ENCODE data around the gene RNF152. TPM values are rescaled to one million over a fixed set of nuclear protein-coding genes. Genes with fewer than 3 reads are reported as not detected.

Gene RNF152
- total and polyA plus RNA-seq, 2 donors (not counting 3 experiments of a cell fraction or from before 2014, with no cell fraction given): 20.8 to 27.5 TPM

GRCh38 chr18:61833978-61834377 is 58.8 kb downstream of the RNF152 start:
- H3K9ac ChIP-seq (replicated peaks; ENCODE audit: extremely low read depth, insufficient read depth, low read length): peak overlapping the region; percentile 33
- FAIRE-seq (no peak), DNase-seq (ENCODE audit: low read depth, low spot score) (peak; percentile 50)
- no peaks in the 10 kb centered on the region for H3K27me3 ChIP-seq (ENCODE audit: control insufficient read depth in 2 of 2, insufficient read depth in 2 of 2, low read length in 2 of 2)
- TF ChIP-seq MAX (IDR thresholded peaks at IDR 0.05; ENCODE audit: insufficient read depth, insufficient read length) (no peak), JUN (IDR thresholded peaks at IDR 0.05; ENCODE audit: borderline replicate concordance, insufficient read depth, insufficient read length, low read depth) (no peak), GATA2 (IDR thresholded peaks at IDR 0.05; ENCODE audit: insufficient read depth, insufficient read length, low read depth, low read length) (peak; percentile 11)
- dilution Hi-C loops (cut with MboI; ENCODE audit: extremely low pct_ligation_motif_present, low sequenced_read_pairs) (no loop called here), intact Hi-C loops (cut with micrococcal nuclease) (loop anchor here (1.0 to 10.0 kb wide), 12 partner anchors 8 to 291 kb away; no protein-coding TSS in a partner anchor)
- no peak overlapping the region for H2AFZ ChIP-seq (ENCODE audit: low read depth, low read length)
- H3K9me3 ChIP-seq (replicated peaks; ENCODE audit: control insufficient read depth, insufficient read depth, low read length): no peaks in the 10 kb centered on the region
- H3K79me2 ChIP-seq (ENCODE audit: control insufficient read depth, insufficient read depth, low read length): peaks cover 49% of the 10 kb centered on the region
- no peaks in the 10 kb centered on the region for H3K36me3 ChIP-seq (ENCODE audit: control insufficient read depth in 2 of 2, extremely low read depth in 1 of 2, insufficient read depth in 2 of 2, low read length in 2 of 2)
- H3K4me3 ChIP-seq (replicated peaks in 1 of 3; ENCODE audit: insufficient read depth in 1 of 3, low read depth in 1 of 3, low read length in 3 of 3): no peak overlapping the region
- no peaks in the 10 kb centered on the region for H3K9me1 ChIP-seq (replicated peaks; ENCODE audit: control insufficient read depth, extremely low read depth, insufficient read depth, low read length)
- peak overlapping the region; percentile 75 for H3K27ac ChIP-seq (ENCODE audit: insufficient read depth, low read depth, low read length)
- CTCF ChIA-PET: interaction anchor here (0.8 to 2.2 kb wide), 13 partner anchors 15 to 298 kb away, joined by 3 to 15 read pairs (median 3); partner anchors contain the start of gene RNF152
- BruUV-seq (replicated peaks): no TSS peak
- POLR2A ChIA-PET: interaction anchor here (1.0 to 1.2 kb wide), 2 partner anchors 49 to 60 kb away, joined by 3 read pairs; no protein-coding TSS in a partner anchor
- H4K20me1 ChIP-seq (replicated peaks; ENCODE audit: control insufficient read depth, extremely low read depth, insufficient read depth, low read length): no peaks in the 10 kb centered on the region
- peaks cover 43% of the 10 kb centered on the region for H3K4me1 ChIP-seq (ENCODE audit: control insufficient read depth, extremely low read depth, insufficient read depth, low read length)
- peak overlapping the region; percentile 86 for H3K4me2 ChIP-seq (ENCODE audit: insufficient read depth, low read length)

- H3K4me3 ChIP-seq (replicated peaks in 1 of 3; ENCODE audit: insufficient read depth in 1 of 3, low read depth in 1 of 3, low read length in 3 of 3): peak overlapping the region in 1 of 3 experiments; percentile 31
- no TSS peak for BruUV-seq (replicated peaks)
- H2AFZ ChIP-seq (ENCODE audit: low read depth, low read length): no peak overlapping the region
- H3K36me3 ChIP-seq (ENCODE audit: control insufficient read depth in 2 of 2, extremely low read depth in 1 of 2, insufficient read depth in 2 of 2, low read length in 2 of 2): no peaks in the 10 kb centered on the region
- H3K27ac ChIP-seq (ENCODE audit: insufficient read depth, low read depth, low read length): peak overlapping the region; percentile 75
- FAIRE-seq (peak; percentile 97), DNase-seq (ENCODE audit: low read depth, low spot score) (peak; percentile 93)
- no peaks in the 10 kb centered on the region for H3K27me3 ChIP-seq (ENCODE audit: control insufficient read depth in 2 of 2, insufficient read depth in 2 of 2, low read length in 2 of 2)
- H3K4me2 ChIP-seq (ENCODE audit: insufficient read depth, low read length): peak overlapping the region; percentile 86
- ChIA-PET POLR2A (interaction anchor here (0.9 to 1.2 kb wide), 3 partner anchors 49 to 85 kb away, joined by 3 read pairs; no protein-coding TSS in a partner anchor), CTCF (interaction anchor here (0.6 to 2.2 kb wide), 16 partner anchors 15 to 298 kb away, joined by 3 to 15 read pairs (median 3); partner anchors contain the start of gene RNF152)
- H3K79me2 ChIP-seq (ENCODE audit: control insufficient read depth, insufficient read depth, low read length): peaks cover 48% of the 10 kb centered on the region
- H3K9me1 ChIP-seq (replicated peaks; ENCODE audit: control insufficient read depth, extremely low read depth, insufficient read depth, low read length): no peaks in the 10 kb centered on the region
- no peaks in the 10 kb centered on the region for H4K20me1 ChIP-seq (replicated peaks; ENCODE audit: control insufficient read depth, extremely low read depth, insufficient read depth, low read length)
- peaks cover 43% of the 10 kb centered on the region for H3K4me1 ChIP-seq (ENCODE audit: control insufficient read depth, extremely low read depth, insufficient read depth, low read length)
- dilution Hi-C loops (cut with MboI; ENCODE audit: extremely low pct_ligation_motif_present, low sequenced_read_pairs) (no loop called here), intact Hi-C loops (cut with micrococcal nuclease) (loop anchor here (1.0 to 10.0 kb wide), 12 partner anchors 9 to 291 kb away; no protein-coding TSS in a partner anchor)
- TF ChIP-seq CTCF (IDR thresholded peaks at IDR 0.05; ENCODE audit: extremely low read depth in 1 of 2, insufficient read depth in 1 of 2, low read depth in 1 of 2, low read length in 2 of 2) (no peak), POLR2AphosphoS5 (IDR thresholded peaks at IDR 0.05; ENCODE audit: insufficient read depth, low read depth, low read length) (peak; percentile 80), JUN (IDR thresholded peaks at IDR 0.05; ENCODE audit: borderline replicate concordance, insufficient read depth, insufficient read length, low read depth) (peak; percentile 1), MAX (IDR thresholded peaks at IDR 0.05; ENCODE audit: insufficient read depth, insufficient read length) (no peak), FOS (IDR thresholded peaks at IDR 0.05; ENCODE audit: borderline replicate concordance, insufficient read depth, low read length) (peak; percentile 26), POLR2A (IDR thresholded peaks at IDR 0.05; ENCODE audit: low read depth, low read length) (no peak), GATA2 (IDR thresholded peaks at IDR 0.05; ENCODE audit: insufficient read depth, insufficient read length, low read depth, low read length) (no peak), MYC (IDR thresholded peaks at IDR 0.05; ENCODE audit: low read depth, low read length) (peak; percentile 21), EZH2 (IDR thresholded peaks at IDR 0.05; ENCODE audit: borderline replicate concordance, low read depth, low read length, severe bottlenecking) (no peak)
- H3K9me3 ChIP-seq (replicated peaks; ENCODE audit: control insufficient read depth, insufficient read depth, low read length): no peaks in the 10 kb centered on the region
- peak overlapping the region; percentile 33 for H3K9ac ChIP-seq (replicated peaks; ENCODE audit: extremely low read depth, insufficient read depth, low read length)
Measured at GRCh38 chr18:61833387-61833786, 59.4 kb downstream of the RNF152 start.
